ENCODE measurements around the gene PKDCC. TPM values are rescaled to one million over a fixed set of nuclear protein-coding genes. Genes with fewer than 3 reads are reported as not detected.

The PKDCC gene
- total RNA-seq, 6 experiments from 2014 or later: 8.2 to 20.9 (median 12.3) TPM

- DNase-seq (no peak), ATAC-seq (no peak)
- no peaks in the 10 kb centered on the region for H3K27me3 ChIP-seq
- no peak overlapping the region for H3K4me3 ChIP-seq
- intact Hi-C loops (cut with DNase I): loop anchor here in 1 of 2 donors (10.0 kb wide), 2 partner anchors 95 to 235 kb away; no protein-coding TSS in a partner anchor
- H3K9me3 ChIP-seq: no peaks in the 10 kb centered on the region
- no peak for TF ChIP-seq POLR2A (IDR thresholded peaks at IDR 0.05)
- TF ChIP-seq CTCF (IDR thresholded peaks at IDR 0.05): no peak
- H3K36me3 ChIP-seq: no peaks in the 10 kb centered on the region
- peaks cover 0 to 13% (median 3%) of the 10 kb centered on the region in 4 donors for H3K4me1 ChIP-seq
- H3K27ac ChIP-seq: peak overlapping the region; percentile 59 to 70 (median 67)
- WGBS (ENCODE audit: insufficient coverage, low coverage, low lambda C conversion rate, missing lambda C conversion rate): 85% methylated on average over 4 of the region's 6 CpGs
Observed at GRCh38 chr2:42099438-42100173, 51.8 kb downstream of the PKDCC start.

GRCh38 chr2:42100683-42101205, 52.9 kb downstream of the PKDCC start:
- Histone ChIP-seq H3K9me3 (no peaks in the 10 kb centered on the region), H3K4me1 (peaks cover 0 to 23% (median 6%) of the 10 kb centered on the region in 4 donors), H3K36me3 (no peaks in the 10 kb centered on the region), H3K27ac (peak overlapping the region; percentile 90 to 100 (median 92)), H3K27me3 (no peaks in the 10 kb centered on the region), H3K4me3 (peak overlapping the region in 2 of 3 donors; percentile 21 to 49)
- no peak for DNase-seq
- intact Hi-C loops (cut with DNase I): no loop called here
- TF ChIP-seq CTCF (IDR thresholded peaks at IDR 0.05): no peak
- no peak for TF ChIP-seq POLR2A (IDR thresholded peaks at IDR 0.05)
- 93% methylated on average over 5 of the region's 20 CpGs for WGBS (ENCODE audit: insufficient coverage, low coverage, low lambda C conversion rate, missing lambda C conversion rate)
- no peak for ATAC-seq

GRCh38 chr2:42101206-42102023, 53.6 kb downstream of the PKDCC start:
- Histone ChIP-seq H3K36me3 (no peaks in the 10 kb centered on the region), H3K27me3 (no peaks in the 10 kb centered on the region), H3K4me3 (peak overlapping the region; percentile 21 to 49 (median 39)), H3K4me1 (peaks cover 0 to 30% (median 8%) of the 10 kb centered on the region in 4 donors), H3K27ac (peak overlapping the region; percentile 90 to 100 (median 92)), H3K9me3 (no peaks in the 10 kb centered on the region)
- ATAC-seq (peak; percentile 16 to 60 (median 52)), DNase-seq (peak; percentile 70 to 77 (median 76))
- 38% methylated on average over 10 of the region's 77 CpGs for WGBS (ENCODE audit: insufficient coverage, low coverage, low lambda C conversion rate, missing lambda C conversion rate)
- intact Hi-C loops (cut with DNase I): no loop called here
- TF ChIP-seq POLR2A (IDR thresholded peaks at IDR 0.05): peak; percentile 40
- no peak for TF ChIP-seq CTCF (IDR thresholded peaks at IDR 0.05)

- intact Hi-C loops (cut with DNase I): no loop called here
- Histone ChIP-seq H3K9me3 (no peaks in the 10 kb centered on the region), H3K4me3 (peak overlapping the region; percentile 7 to 49 (median 48)), H3K36me3 (no peaks in the 10 kb centered on the region), H3K27me3 (no peaks in the 10 kb centered on the region), H3K27ac (peak overlapping the region; percentile 90 to 100 (median 92)), H3K4me1 (peaks cover 0 to 30% (median 8%) of the 10 kb centered on the region in 4 donors)
- DNase-seq: peak; percentile 78 to 83 (median 80)
- no peak for TF ChIP-seq CTCF (IDR thresholded peaks at IDR 0.05)
- TF ChIP-seq POLR2A (IDR thresholded peaks at IDR 0.05): peak; percentile 53
- WGBS (ENCODE audit: insufficient coverage, low coverage, low lambda C conversion rate, missing lambda C conversion rate): 0% methylated on average over 9 of the region's 33 CpGs
- ATAC-seq: peak; percentile 63 to 71 (median 68)
Observed at GRCh38 chr2:42102024-42102590, 54.3 kb downstream of the PKDCC start.

All from right lobe of liver (tissue), 6 donors.